ENCODE data around the gene TIMP3.
"Not testable (repeated sequence)": the region's sequence is repeated elsewhere in the genome, so short reads cannot be mapped to it uniquely, and the experiment has no call there.

DNA sequence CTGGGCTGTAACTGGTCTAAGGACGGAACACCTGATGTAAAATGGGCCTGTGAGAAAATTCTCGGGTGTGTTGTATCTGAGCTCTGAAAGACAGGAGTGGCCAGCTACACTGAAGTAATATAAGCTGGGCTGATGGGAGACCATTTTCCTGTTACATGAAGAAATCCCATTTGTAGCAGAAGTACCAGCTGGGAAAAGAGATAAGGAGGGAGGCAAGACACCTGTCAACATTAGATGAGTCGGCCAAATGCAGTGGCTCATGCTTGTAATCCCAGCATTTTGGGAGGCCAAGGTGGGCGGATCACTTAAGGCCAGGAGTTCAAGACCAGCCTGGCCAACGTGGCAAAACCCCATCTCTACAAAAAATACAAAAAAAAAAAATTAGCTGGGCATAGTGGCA, 72.1 kb downstream of the TIMP3 start:
- TF ChIP-seq, protein P1, sequence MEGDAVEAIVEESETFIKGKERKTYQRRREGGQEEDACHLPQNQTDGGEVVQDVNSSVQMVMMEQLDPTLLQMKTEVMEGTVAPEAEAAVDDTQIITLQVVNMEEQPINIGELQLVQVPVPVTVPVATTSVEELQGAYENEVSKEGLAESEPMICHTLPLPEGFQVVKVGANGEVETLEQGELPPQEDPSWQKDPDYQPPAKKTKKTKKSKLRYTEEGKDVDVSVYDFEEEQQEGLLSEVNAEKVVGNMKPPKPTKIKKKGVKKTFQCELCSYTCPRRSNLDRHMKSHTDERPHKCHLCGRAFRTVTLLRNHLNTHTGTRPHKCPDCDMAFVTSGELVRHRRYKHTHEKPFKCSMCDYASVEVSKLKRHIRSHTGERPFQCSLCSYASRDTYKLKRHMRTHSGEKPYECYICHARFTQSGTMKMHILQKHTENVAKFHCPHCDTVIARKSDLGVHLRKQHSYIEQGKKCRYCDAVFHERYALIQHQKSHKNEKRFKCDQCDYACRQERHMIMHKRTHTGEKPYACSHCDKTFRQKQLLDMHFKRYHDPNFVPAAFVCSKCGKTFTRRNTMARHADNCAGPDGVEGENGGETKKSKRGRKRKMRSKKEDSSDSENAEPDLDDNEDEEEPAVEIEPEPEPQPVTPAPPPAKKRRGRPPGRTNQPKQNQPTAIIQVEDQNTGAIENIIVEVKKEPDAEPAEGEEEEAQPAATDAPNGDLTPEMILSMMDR (IDR thresholded peaks at IDR 0.05) = not testable (repeated sequence)
- TF ChIP-seq POLR2A (IDR thresholded peaks at IDR 0.05) = not testable (repeated sequence)

Measured in heart left ventricle (tissue), 13 donors.